DND-41 (cell line): ENCODE measurements around the gene GPC1.

Source experiments
- ATAC-seq: fragments of 200-7000 bp; cut with Tn5 transposase; 3 replicates; pipeline ENCODE4 v1.9.1; 2021; ENCODE audit warnings: low read depth; ENCODE audit not compliant: insufficient read depth
- DNase-seq: peaks from one replicate; pipeline ENCODE4 v3.0.0-alpha.2; 2020
- H2AFZ ChIP-seq: 2 replicates; pipeline ENCODE4 v1.6.0; 2012; ENCODE audit warnings: low read depth, low read length
- H3K27ac ChIP-seq: 2 replicates; pipeline ENCODE4 v1.5.1; 2012; ENCODE audit warnings: low read length, inconsistent platforms
- H3K27me3 ChIP-seq: fragments of 200-600 bp; sonication (generic); 2 replicates; pipeline ENCODE4 v1.6.0; 2012; ENCODE audit warnings: low read length, mild to moderate bottlenecking, inconsistent platforms; ENCODE audit not compliant: insufficient read depth, poor library complexity
- H3K36me3 ChIP-seq: 2 replicates; pipeline ENCODE4 v1.5.1; 2012; ENCODE audit warnings: low read length, inconsistent platforms; ENCODE audit not compliant: insufficient read depth
- H3K4me1 ChIP-seq: 2 replicates; pipeline ENCODE4 v1.5.1; 2012; ENCODE audit warnings: mild to moderate bottlenecking, low read length; ENCODE audit not compliant: insufficient read depth
- H3K4me2 ChIP-seq: 2 replicates; pipeline ENCODE4 v1.6.0; 2012; ENCODE audit warnings: mild to moderate bottlenecking, moderate library complexity, low read length, inconsistent platforms; ENCODE audit not compliant: insufficient read depth
- H3K4me3 ChIP-seq, 2 experiments: fragments of 200-600 bp in 1 of 2; shearing (Covaris generic) in 1 of 2; 2 replicates each; pipeline ENCODE4 v1.5.1; 2012 to 2016; ENCODE audit warnings: inconsistent platforms in 2 of 2, low read length in 2 of 2, mild to moderate bottlenecking in 2 of 2, low read depth in 1 of 2, moderate library complexity in 1 of 2
- H3K79me2 ChIP-seq: 2 replicates; pipeline ENCODE4 v1.6.0; 2012; ENCODE audit warnings: low read length, inconsistent platforms; ENCODE audit not compliant: insufficient read depth
- H3K9ac ChIP-seq: 2 replicates; pipeline ENCODE4 v1.6.0; 2012; ENCODE audit warnings: low read depth, mild to moderate bottlenecking, inconsistent platforms, low read length, moderate library complexity
- H3K9me3 ChIP-seq: 2 replicates; pipeline ENCODE4 v1.5.1; 2012; ENCODE audit warnings: low read length, moderate library complexity, mild to moderate bottlenecking, inconsistent platforms; ENCODE audit not compliant: insufficient read depth, severe bottlenecking
- H4K20me1 ChIP-seq: 2 replicates; pipeline ENCODE4 v1.6.0; 2012; ENCODE audit warnings: low read length; ENCODE audit not compliant: insufficient read depth
- CTCF ChIP-seq: IDR thresholded peaks from 2 replicates; pipeline ENCODE4 v1.5.1; 2012; ENCODE audit warnings: borderline replicate concordance, low read length, moderate library complexity, mild to moderate bottlenecking; ENCODE audit not compliant: poor library complexity, severe bottlenecking; ENCODE audit errors: extremely low read depth
- EZH2 ChIP-seq: IDR thresholded peaks from 3 replicates; pipeline ENCODE4 v1.6.1; 2012; ENCODE audit warnings: borderline replicate concordance, low read depth, mild to moderate bottlenecking, moderate library complexity, low read length, inconsistent platforms; ENCODE audit not compliant: severe bottlenecking

The GPC1 gene

GRCh38 chr2:240407090-240407489, 28.4 kb upstream of the GPC1 start:
- H3K9me3 ChIP-seq, result no peaks in the 10 kb centered on the region
- no peak overlapping the region for H3K4me3 ChIP-seq
- no peak for TF ChIP-seq CTCF
- TF ChIP-seq EZH2, result no peak
- no peak overlapping the region for H2AFZ ChIP-seq
- H3K4me2 ChIP-seq, result no peak overlapping the region
- H3K4me1 ChIP-seq, result no peaks in the 10 kb centered on the region
- DNase-seq (no peak), ATAC-seq (no peak)
- no peaks in the 10 kb centered on the region for H3K36me3 ChIP-seq
- H3K27ac ChIP-seq, result no peak overlapping the region
- H4K20me1 ChIP-seq, result 0 out of 2 replicates have a peak, but pooled peaks cover 3% of the 10 kb centered on the region
- peaks cover 3% of the 10 kb centered on the region for H3K27me3 ChIP-seq
- no peaks in the 10 kb centered on the region for H3K79me2 ChIP-seq
- no peak overlapping the region for H3K9ac ChIP-seq

- DNase-seq (no peak), ATAC-seq (no peak)
- no peaks in the 10 kb centered on the region for H3K36me3 ChIP-seq
- no peaks in the 10 kb centered on the region for H3K9me3 ChIP-seq
- H3K4me2 ChIP-seq, result no peak overlapping the region
- H3K27ac ChIP-seq, result no peak overlapping the region
- TF ChIP-seq CTCF (no peak), EZH2 (no peak)
- H3K9ac ChIP-seq, result no peak overlapping the region
- peaks cover 3% of the 10 kb centered on the region for H3K27me3 ChIP-seq
- H2AFZ ChIP-seq, result no peak overlapping the region
- no peaks in the 10 kb centered on the region for H3K79me2 ChIP-seq
- no peaks in the 10 kb centered on the region for H3K4me1 ChIP-seq
- no peaks in the 10 kb centered on the region; the same call in 1 of the 2 replicates for H4K20me1 ChIP-seq
- no peak overlapping the region for H3K4me3 ChIP-seq
Measured at GRCh38 chr2:240410004-240410403, 25.5 kb upstream of the GPC1 start.

GRCh38 chr2:240410808-240411207, 24.7 kb upstream of the GPC1 start:
- Histone ChIP-seq H4K20me1 (no peaks in the 10 kb centered on the region; the same call in 1 of the 2 replicates), H3K4me1 (no peaks in the 10 kb centered on the region), H3K79me2 (no peaks in the 10 kb centered on the region), H3K4me3 (no peak overlapping the region), H3K36me3 (no peaks in the 10 kb centered on the region), H3K9ac (no peak overlapping the region), H2AFZ (no peak overlapping the region), H3K4me2 (no peak overlapping the region), H3K9me3 (no peaks in the 10 kb centered on the region), H3K27ac (no peak overlapping the region), H3K27me3 (peaks cover 3% of the 10 kb centered on the region)
- no peak for TF ChIP-seq EZH2
- no peak for TF ChIP-seq CTCF
- no peak for ATAC-seq
- DNase-seq, result no peak
